GM12891 (cell line): ENCODE data around the gene TIGD3.
A peak's percentile ranks its signal among the peaks of the same experiment; 100 is the strongest.

Source experiments
- DNase-seq: peaks from one replicate; pipeline ENCODE4 v3.0.0; 2011; ENCODE audit warnings: low spot score; ENCODE audit not compliant: insufficient read length
- FAIRE-seq: peaks from 2 replicates; lab custom pipeline; 2011; peaks lifted over from hg19 to GRCh38; lab: Jason Lieb, UNC
- PAX5 ChIP-seq: IDR thresholded peaks from 2 replicates; pipeline ENCODE4 v1.6.1; 2011; ENCODE audit warnings: low read length, moderate library complexity, mild to moderate bottlenecking; ENCODE audit not compliant: insufficient read depth, severe bottlenecking
- POLR2A ChIP-seq: IDR thresholded peaks from 2 replicates; pipeline ENCODE4 v1.6.1; 2011; ENCODE audit warnings: low read depth, low read length, control low read depth
- POLR2AphosphoS5 ChIP-seq: IDR thresholded peaks from 2 replicates; pipeline ENCODE4 v1.6.1; 2011; ENCODE audit warnings: low read depth, low read length, control low read depth
- POU2F2 ChIP-seq: IDR thresholded peaks from 2 replicates; pipeline ENCODE4 v1.6.1; 2011; ENCODE audit warnings: low read depth, mild to moderate bottlenecking, control low read depth, low read length, moderate library complexity
- SPI1 ChIP-seq: IDR thresholded peaks from 2 replicates; pipeline ENCODE4 v1.6.1; 2011; ENCODE audit warnings: low read depth, low read length, control low read depth
- TAF1 ChIP-seq: IDR thresholded peaks from 2 replicates; pipeline ENCODE4 v1.6.1; 2011; ENCODE audit warnings: low read depth, low read length, control low read depth

The TIGD3 gene

GRCh38 chr11:65386307-65387140, 32.0 kb downstream of the TIGD3 start, which contains the start of gene FRMD8:
Gene FRMD8, plus strand, starts transcription at chr11:65386637. Its CDS starts 400 bp downstream, at chr11:65387037.
- TF ChIP-seq TAF1 (peak; percentile 47), POLR2A (peak; percentile 66), POLR2AphosphoS5 (peak; percentile 62; the same call in 1 of the 2 replicates), PAX5 (no peak), SPI1 (peak; percentile 55; the same call in 1 of the 2 replicates), POU2F2 (no peak)
- FAIRE-seq (peak; percentile 85), DNase-seq (peak; percentile 94)

- FAIRE-seq (peak; percentile 5), DNase-seq (no peak)
- no peak for TF ChIP-seq POLR2AphosphoS5
- TF ChIP-seq SPI1: no peak
- no peak for TF ChIP-seq PAX5
- no peak for TF ChIP-seq TAF1
- no peak for TF ChIP-seq POLR2A
- no peak for TF ChIP-seq POU2F2
Observed at GRCh38 chr11:65388731-65389130, 34.2 kb downstream of the TIGD3 start.

- FAIRE-seq (no peak), DNase-seq (no peak)
- TF ChIP-seq SPI1: no peak
- no peak for TF ChIP-seq POLR2AphosphoS5
- no peak for TF ChIP-seq POU2F2
- no peak for TF ChIP-seq TAF1
- TF ChIP-seq POLR2A: no peak
- no peak for TF ChIP-seq PAX5
Observed at GRCh38 chr11:65389294-65389980, 34.9 kb downstream of the TIGD3 start.

GRCh38 chr11:65390099-65390941, 35.8 kb downstream of the TIGD3 start:
- FAIRE-seq: no peak
- DNase-seq: no peak
- no peak for TF ChIP-seq SPI1
- TF ChIP-seq POLR2A: no peak
- TF ChIP-seq PAX5: no peak
- TF ChIP-seq POU2F2: no peak
- no peak for TF ChIP-seq TAF1
- TF ChIP-seq POLR2AphosphoS5: no peak

- DNase-seq: no peak
- no peak for FAIRE-seq
- TF ChIP-seq PAX5 (no peak), POLR2A (no peak), POU2F2 (no peak), TAF1 (no peak), POLR2AphosphoS5 (no peak), SPI1 (no peak)
Observed at GRCh38 chr11:65390996-65391395, 36.4 kb downstream of the TIGD3 start.

GRCh38 chr11:65392186-65392829, 37.8 kb downstream of the TIGD3 start:
- TF ChIP-seq POLR2A (no peak), POU2F2 (no peak), PAX5 (no peak), TAF1 (no peak), POLR2AphosphoS5 (no peak), SPI1 (no peak)
- DNase-seq (no peak), FAIRE-seq (no peak)

- no peak for FAIRE-seq
- no peak for DNase-seq
- no peak for TF ChIP-seq SPI1
- TF ChIP-seq POU2F2: no peak
- no peak for TF ChIP-seq TAF1
- no peak for TF ChIP-seq PAX5
- no peak for TF ChIP-seq POLR2A
- TF ChIP-seq POLR2AphosphoS5: no peak
Observed at GRCh38 chr11:65392899-65393298, 38.3 kb downstream of the TIGD3 start.

GRCh38 chr11:65393513-65394079, 39.0 kb downstream of the TIGD3 start:
- DNase-seq: no peak
- FAIRE-seq: no peak
- TF ChIP-seq POU2F2: no peak
- TF ChIP-seq POLR2A: no peak
- no peak for TF ChIP-seq SPI1
- no peak for TF ChIP-seq POLR2AphosphoS5
- no peak for TF ChIP-seq TAF1
- TF ChIP-seq PAX5: no peak
